HepG2 (cell line): Measurements from ENCODE around the gene GPC2. TPM values are rescaled to one million over a fixed set of nuclear protein-coding genes. Genes with fewer than 3 reads are reported as not detected.

Experiments used
- ARID3A ChIP-seq: IDR thresholded peaks from 2 replicates; pipeline ENCODE4 v1.6.1; 2012; ENCODE audit warnings: low read depth, low read length, improper control_type of control experiment
- CBX2 ChIP-seq, 2 experiments: fragments of 200-600 bp in 1 of 2; sonication (generic); formaldehyde crosslinking in 1 of 2; IDR thresholded peaks; 2 replicates each; pipeline versions ENCODE4 v1.7.0 to v1.8.1; 2018 to 2022; ENCODE audit warnings: low read depth in 2 of 2, low read length in 1 of 2, mild to moderate bottlenecking in 1 of 2, missing genetic modification reagents in 1 of 2
- FUBP1 ChIP-seq: sonication (generic); formaldehyde crosslinking; IDR thresholded peaks from 2 replicates; pipeline ENCODE4 v1.5.1; 2020; ENCODE audit warnings: missing genetic modification reagents, mild to moderate bottlenecking, borderline replicate concordance
- IRF2 ChIP-seq: IDR thresholded peaks from 2 replicates; pipeline ENCODE4 v1.6.1; 2018; ENCODE audit warnings: missing genetic modification reagents, missing compliant biosample characterization
- KAT8 ChIP-seq: IDR thresholded peaks from 2 replicates; pipeline ENCODE4 v1.6.1; 2016; ENCODE audit warnings: missing genetic modification reagents, missing compliant biosample characterization
- STAG1 ChIP-seq: sonication (generic); formaldehyde crosslinking; IDR thresholded peaks from 2 replicates; pipeline ENCODE4 v1.4.0; 2020; ENCODE audit warnings: missing genetic modification reagents
- TSC22D2 ChIP-seq: sonication (generic); formaldehyde crosslinking; IDR thresholded peaks from 2 replicates; pipeline ENCODE4 v1.5.1; 2020; ENCODE audit warnings: missing genetic modification reagents, mild to moderate bottlenecking, borderline replicate concordance
- U2AF2 ChIP-seq: fragments of 200-400 bp; formaldehyde crosslinking; IDR thresholded peaks from 2 replicates; pipeline ENCODE4 v1.6.1; 2017; ENCODE audit warnings: low read depth, mild to moderate bottlenecking, low read length
- XBP1 ChIP-seq: sonication (generic); formaldehyde crosslinking; IDR thresholded peaks from 2 replicates; pipeline ENCODE4 v1.5.0; 2020; ENCODE audit warnings: missing genetic modification reagents
- ZNF350 ChIP-seq: sonication (generic); formaldehyde crosslinking; IDR thresholded peaks from 2 replicates; pipeline ENCODE4 v1.4.0; 2020; ENCODE audit warnings: mild to moderate bottlenecking, low read depth, missing genetic modification reagents, borderline replicate concordance
- ZNF512 ChIP-seq: sonication (generic); formaldehyde crosslinking; IDR thresholded peaks from 2 replicates; pipeline ENCODE4 v1.4.0; 2020; ENCODE audit warnings: mild to moderate bottlenecking, missing genetic modification reagents
- ZNF777 ChIP-seq: sonication (generic); formaldehyde crosslinking; IDR thresholded peaks from 2 replicates; pipeline ENCODE4 v1.4.0; 2020; ENCODE audit warnings: missing genetic modification reagents
- polyA plus RNA-seq, 8 experiments: library from polyadenylated mRNA; depleted of rRNA in 3 of 8; stranded (reverse) in 7 of 8; unstranded in 1 of 8; fragments of >200 nt; fragmentation: Illumina TruSeq in 4 of 8; extraction: Trizol in 4 of 8; gene quantifications; 2 replicates each; pipeline versions ENCODE4 v1.2.1 to v1.2.3, GENCODE V29; 2011 to 2016; ENCODE audit warnings: low read depth in 4 of 8, missing spikeins in 1 of 8, mixed read lengths in 1 of 8; ENCODE audit not compliant: insufficient read depth in 1 of 8
- total RNA-seq, 5 experiments: library from RNA; depleted of rRNA; stranded (reverse); fragments of >200 nt; fragmentation: Illumina TruSeq; extraction: Trizol; gene quantifications; 2 replicates each; pipeline ENCODE4 v1.2.3, GENCODE V29; 2016; ENCODE audit warnings: low read depth in 1 of 5
- TF ChIP-seq, protein P1 (sequence below): sonication (generic); formaldehyde crosslinking; IDR thresholded peaks from 2 replicates; pipeline ENCODE4 v1.5.1; 2020; ENCODE audit warnings: mild to moderate bottlenecking, missing genetic modification reagents, borderline replicate concordance
- TF ChIP-seq, protein P2 (sequence below): sonication (generic); formaldehyde crosslinking; IDR thresholded peaks from 2 replicates; pipeline ENCODE4 v1.5.0; 2020; ENCODE audit warnings: mild to moderate bottlenecking, missing genetic modification reagents, moderate library complexity

The GPC2 gene
- total and polyA plus RNA-seq, 2 of the 13 experiments (the other 11 are each of a cell fraction or from before 2014, with no cell fraction given), result 0.64 to 0.78 TPM

- TF ChIP-seq ZNF512, result peak; percentile 98
- peak; percentile 77; the same call in 1 of the 2 replicates for TF ChIP-seq ARID3A
- 0 out of 2 replicates have a peak, but pooled peaks have one; percentile 15 for TF ChIP-seq KAT8
- TF ChIP-seq XBP1 (CRISPR knock-in tag), result peak; percentile 96
- TF ChIP-seq U2AF2, result peak; percentile 95
- TF ChIP-seq ZNF777 (CRISPR knock-in tag), result peak; percentile 40; the same call in 1 of the 2 replicates
- TF ChIP-seq STAG1 (CRISPR knock-in tag), result peak; percentile 85
- TF ChIP-seq, protein P1, sequence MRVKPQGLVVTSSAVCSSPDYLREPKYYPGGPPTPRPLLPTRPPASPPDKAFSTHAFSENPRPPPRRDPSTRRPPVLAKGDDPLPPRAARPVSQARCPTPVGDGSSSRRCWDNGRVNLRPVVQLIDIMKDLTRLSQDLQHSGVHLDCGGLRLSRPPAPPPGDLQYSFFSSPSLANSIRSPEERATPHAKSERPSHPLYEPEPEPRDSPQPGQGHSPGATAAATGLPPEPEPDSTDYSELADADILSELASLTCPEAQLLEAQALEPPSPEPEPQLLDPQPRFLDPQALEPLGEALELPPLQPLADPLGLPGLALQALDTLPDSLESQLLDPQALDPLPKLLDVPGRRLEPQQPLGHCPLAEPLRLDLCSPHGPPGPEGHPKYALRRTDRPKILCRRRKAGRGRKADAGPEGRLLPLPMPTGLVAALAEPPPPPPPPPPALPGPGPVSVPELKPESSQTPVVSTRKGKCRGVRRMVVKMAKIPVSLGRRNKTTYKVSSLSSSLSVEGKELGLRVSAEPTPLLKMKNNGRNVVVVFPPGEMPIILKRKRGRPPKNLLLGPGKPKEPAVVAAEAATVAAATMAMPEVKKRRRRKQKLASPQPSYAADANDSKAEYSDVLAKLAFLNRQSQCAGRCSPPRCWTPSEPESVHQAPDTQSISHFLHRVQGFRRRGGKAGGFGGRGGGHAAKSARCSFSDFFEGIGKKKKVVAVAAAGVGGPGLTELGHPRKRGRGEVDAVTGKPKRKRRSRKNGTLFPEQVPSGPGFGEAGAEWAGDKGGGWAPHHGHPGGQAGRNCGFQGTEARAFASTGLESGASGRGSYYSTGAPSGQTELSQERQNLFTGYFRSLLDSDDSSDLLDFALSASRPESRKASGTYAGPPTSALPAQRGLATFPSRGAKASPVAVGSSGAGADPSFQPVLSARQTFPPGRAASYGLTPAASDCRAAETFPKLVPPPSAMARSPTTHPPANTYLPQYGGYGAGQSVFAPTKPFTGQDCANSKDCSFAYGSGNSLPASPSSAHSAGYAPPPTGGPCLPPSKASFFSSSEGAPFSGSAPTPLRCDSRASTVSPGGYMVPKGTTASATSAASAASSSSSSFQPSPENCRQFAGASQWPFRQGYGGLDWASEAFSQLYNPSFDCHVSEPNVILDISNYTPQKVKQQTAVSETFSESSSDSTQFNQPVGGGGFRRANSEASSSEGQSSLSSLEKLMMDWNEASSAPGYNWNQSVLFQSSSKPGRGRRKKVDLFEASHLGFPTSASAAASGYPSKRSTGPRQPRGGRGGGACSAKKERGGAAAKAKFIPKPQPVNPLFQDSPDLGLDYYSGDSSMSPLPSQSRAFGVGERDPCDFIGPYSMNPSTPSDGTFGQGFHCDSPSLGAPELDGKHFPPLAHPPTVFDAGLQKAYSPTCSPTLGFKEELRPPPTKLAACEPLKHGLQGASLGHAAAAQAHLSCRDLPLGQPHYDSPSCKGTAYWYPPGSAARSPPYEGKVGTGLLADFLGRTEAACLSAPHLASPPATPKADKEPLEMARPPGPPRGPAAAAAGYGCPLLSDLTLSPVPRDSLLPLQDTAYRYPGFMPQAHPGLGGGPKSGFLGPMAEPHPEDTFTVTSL (CRISPR knock-in tag), result no peak
- TF ChIP-seq ZNF350 (CRISPR knock-in tag), result peak; percentile 20; the same call in 1 of the 2 replicates
- TF ChIP-seq FUBP1 (CRISPR knock-in tag), result no peak
- TF ChIP-seq, protein P2, sequence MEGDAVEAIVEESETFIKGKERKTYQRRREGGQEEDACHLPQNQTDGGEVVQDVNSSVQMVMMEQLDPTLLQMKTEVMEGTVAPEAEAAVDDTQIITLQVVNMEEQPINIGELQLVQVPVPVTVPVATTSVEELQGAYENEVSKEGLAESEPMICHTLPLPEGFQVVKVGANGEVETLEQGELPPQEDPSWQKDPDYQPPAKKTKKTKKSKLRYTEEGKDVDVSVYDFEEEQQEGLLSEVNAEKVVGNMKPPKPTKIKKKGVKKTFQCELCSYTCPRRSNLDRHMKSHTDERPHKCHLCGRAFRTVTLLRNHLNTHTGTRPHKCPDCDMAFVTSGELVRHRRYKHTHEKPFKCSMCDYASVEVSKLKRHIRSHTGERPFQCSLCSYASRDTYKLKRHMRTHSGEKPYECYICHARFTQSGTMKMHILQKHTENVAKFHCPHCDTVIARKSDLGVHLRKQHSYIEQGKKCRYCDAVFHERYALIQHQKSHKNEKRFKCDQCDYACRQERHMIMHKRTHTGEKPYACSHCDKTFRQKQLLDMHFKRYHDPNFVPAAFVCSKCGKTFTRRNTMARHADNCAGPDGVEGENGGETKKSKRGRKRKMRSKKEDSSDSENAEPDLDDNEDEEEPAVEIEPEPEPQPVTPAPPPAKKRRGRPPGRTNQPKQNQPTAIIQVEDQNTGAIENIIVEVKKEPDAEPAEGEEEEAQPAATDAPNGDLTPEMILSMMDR (CRISPR knock-in tag), result peak; percentile 91
- TF ChIP-seq TSC22D2 (CRISPR knock-in tag), result 0 out of 2 replicates have a peak, but pooled peaks have one; percentile 34
- TF ChIP-seq IRF2 (CRISPR knock-in tag), result 0 out of 2 replicates have a peak, but pooled peaks have one; percentile 15
- no peak for TF ChIP-seq CBX2 (IDR thresholded peaks at IDR 0.05; ENCODE audit: low read depth, low read length)
- no peak for TF ChIP-seq CBX2 (CRISPR knock-in tag; IDR thresholded peaks at IDR 0.05; ENCODE audit: low read depth)
Measured at GRCh38 chr7:100130608-100131453, 46.4 kb downstream of the GPC2 start (continued).
